OCI-LY3 (cell line): ENCODE results near the gene FPGT.

Source experiments
- EZH2phosphoT487 ChIP-seq: fragments of 200-600 bp; shearing (Covaris generic); IDR thresholded peaks from 2 replicates; pipeline ENCODE4 v1.6.1; 2018; ENCODE audit warnings: antibody characterized with exemption, mixed run types, low read depth
- TF ChIP-seq, protein P1 (sequence below): fragments of 200-600, 300-600 bp; sonication (generic); IDR thresholded peaks from 2 replicates; pipeline ENCODE4 v1.5.1; 2014; ENCODE audit warnings: antibody characterized with exemption, low read length, low read depth

DNA sequence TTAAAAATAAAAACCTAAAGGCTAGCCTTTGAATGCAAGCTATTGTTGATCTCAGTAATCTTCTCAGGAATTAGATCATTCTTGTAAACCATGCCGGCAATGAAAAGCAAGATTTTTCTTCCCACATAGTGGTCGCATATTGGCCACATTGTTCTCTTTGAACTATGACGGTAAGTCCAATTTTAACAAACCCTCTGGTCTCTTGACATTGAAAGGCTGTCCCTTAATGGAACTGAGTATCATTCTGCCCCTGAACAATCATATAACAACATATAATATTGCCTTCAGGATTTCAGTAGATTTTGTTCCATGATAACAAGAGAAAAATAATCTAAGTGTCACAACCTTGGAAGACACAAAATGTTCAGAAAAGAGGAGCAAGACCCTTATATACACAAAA lies 38.4 kb downstream of the FPGT start:
- TF ChIP-seq EZH2phosphoT487 = no peak
- TF ChIP-seq, protein P1, sequence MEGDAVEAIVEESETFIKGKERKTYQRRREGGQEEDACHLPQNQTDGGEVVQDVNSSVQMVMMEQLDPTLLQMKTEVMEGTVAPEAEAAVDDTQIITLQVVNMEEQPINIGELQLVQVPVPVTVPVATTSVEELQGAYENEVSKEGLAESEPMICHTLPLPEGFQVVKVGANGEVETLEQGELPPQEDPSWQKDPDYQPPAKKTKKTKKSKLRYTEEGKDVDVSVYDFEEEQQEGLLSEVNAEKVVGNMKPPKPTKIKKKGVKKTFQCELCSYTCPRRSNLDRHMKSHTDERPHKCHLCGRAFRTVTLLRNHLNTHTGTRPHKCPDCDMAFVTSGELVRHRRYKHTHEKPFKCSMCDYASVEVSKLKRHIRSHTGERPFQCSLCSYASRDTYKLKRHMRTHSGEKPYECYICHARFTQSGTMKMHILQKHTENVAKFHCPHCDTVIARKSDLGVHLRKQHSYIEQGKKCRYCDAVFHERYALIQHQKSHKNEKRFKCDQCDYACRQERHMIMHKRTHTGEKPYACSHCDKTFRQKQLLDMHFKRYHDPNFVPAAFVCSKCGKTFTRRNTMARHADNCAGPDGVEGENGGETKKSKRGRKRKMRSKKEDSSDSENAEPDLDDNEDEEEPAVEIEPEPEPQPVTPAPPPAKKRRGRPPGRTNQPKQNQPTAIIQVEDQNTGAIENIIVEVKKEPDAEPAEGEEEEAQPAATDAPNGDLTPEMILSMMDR = no peak
